K562 (cell line): ENCODE data around the gene GPR42. TPM values are rescaled to one million over a fixed set of nuclear protein-coding genes. Genes with fewer than 3 reads are reported as not detected.

Experiments
- ARID3B ChIP-seq: fragments of 250-450 bp; sonication (Bioruptor Pico); IDR thresholded peaks from 2 replicates; pipeline ENCODE4 v1.4.0; 2020; ENCODE audit warnings: borderline replicate concordance
- BDP1 ChIP-seq: IDR thresholded peaks from 3 replicates; pipeline ENCODE4 v1.6.1; 2011; ENCODE audit not compliant: insufficient read length, insufficient read depth
- E2F5 ChIP-seq: sonication (generic); formaldehyde crosslinking; IDR thresholded peaks from 2 replicates; pipeline ENCODE4 v1.8.0; 2022; ENCODE audit warnings: mild to moderate bottlenecking, missing genetic modification reagents
- FOSL1 ChIP-seq: fragments of 200-800 bp; sonication (Bioruptor generic); conservative IDR thresholded peaks from 2 replicates; pipeline ENCODE4 v1.6.1; 2016; ENCODE audit warnings: missing genetic modification characterization, missing compliant biosample characterization
- PKNOX1 ChIP-seq: fragments of 450-650 bp; IDR thresholded peaks from 2 replicates; pipeline ENCODE4 v1.6.1; 2016
- REST ChIP-seq, 2 experiments: fragments of 450-650 bp; formaldehyde crosslinking in 1 of 2; IDR thresholded peaks; 2 replicates each; pipeline versions ENCODE4 v1.4.0 to v1.6.1; 2014 to 2020; ENCODE audit warnings: mild to moderate bottlenecking in 2 of 2, borderline replicate concordance in 1 of 2, low read depth in 1 of 2
- TCF3 ChIP-seq: sonication (generic); formaldehyde crosslinking; IDR thresholded peaks from 2 replicates; pipeline ENCODE4 v1.4.0; 2020; ENCODE audit warnings: mild to moderate bottlenecking, missing genetic modification reagents
- TCFL5 ChIP-seq: fragments of 250-450 bp; sonication (Bioruptor Pico); conservative IDR thresholded peaks from 2 replicates; pipeline ENCODE4 v1.6.1; 2021; ENCODE audit warnings: mild to moderate bottlenecking, moderate library complexity, matching md5 sums
- ZBTB2 ChIP-seq: fragments of 450-650 bp; IDR thresholded peaks from 2 replicates; pipeline ENCODE4 v1.6.1; 2016; ENCODE audit warnings: antibody characterized with exemption
- ZNF77 ChIP-seq: fragments of 250-450 bp; sonication (Bioruptor Pico); IDR thresholded peaks from 2 replicates; pipeline ENCODE4 v1.5.0; 2020
- polyA plus RNA-seq, 8 experiments: library from polyadenylated mRNA; depleted of rRNA in 4 of 8; stranded (reverse) in 5 of 8; unstranded in 3 of 8; fragments of >200 nt; fragmentation: Nextera tagmentation in 2 of 8; fragmentation: Illumina TruSeq in 1 of 8; extraction: Ambion mirVana in 2 of 8; extraction: Trizol in 1 of 8; gene quantifications; 2 replicates each; pipeline versions ENCODE4 v1.2.1 to v1.2.3, GENCODE V29; 2011 to 2014; ENCODE audit warnings: inconsistent platforms in 1 of 8, missing spikeins in 1 of 8
- total RNA-seq, 7 experiments: library from RNA; depleted of rRNA in 6 of 7; stranded (reverse); fragments of >200 nt in 6 of 7; fragmentation: Illumina TruSeq in 2 of 7; extraction: Trizol in 2 of 7; gene quantifications; 2 replicates each; pipeline versions ENCODE4 v1.2.1 to v1.2.3, GENCODE V29; 2011 to 2021; ENCODE audit warnings: low replicate concordance in 1 of 7

The GPR42 gene
- total and polyA plus RNA-seq, 9 of the 15 experiments (the other 6 are each of a cell fraction or from before 2014, with no cell fraction given): not detected

- TF ChIP-seq REST (IDR thresholded peaks at IDR 0.05; ENCODE audit: borderline replicate concordance): peak; percentile 96
- no peak for TF ChIP-seq REST (CRISPR knock-in tag; IDR thresholded peaks at IDR 0.05; ENCODE audit: low read depth)
- TF ChIP-seq TCFL5 (CRISPR knock-in tag): no peak
- TF ChIP-seq FOSL1 (tag): peak; percentile 36; the same call in 1 of the 2 replicates
- TF ChIP-seq BDP1: no peak
- TF ChIP-seq ZNF77 (CRISPR knock-in tag): no peak
- no peak for TF ChIP-seq TCF3
- no peak for TF ChIP-seq ZBTB2
- TF ChIP-seq ARID3B (CRISPR knock-in tag): no peak
- peak; percentile 31; the same call in 1 of the 2 replicates for TF ChIP-seq PKNOX1
- no peak for TF ChIP-seq E2F5 (CRISPR knock-in tag)
These were observed 18.2 kb upstream of the GPR42 start (continued) for GRCh38 chr19:35352448-35353304.
